ENCODE measurements around the gene CCNJL.
"Not testable (repeated sequence)": the region's sequence is repeated elsewhere in the genome, so short reads cannot be mapped to it uniquely, and the experiment has no call there.

Gene CCNJL

DNA sequence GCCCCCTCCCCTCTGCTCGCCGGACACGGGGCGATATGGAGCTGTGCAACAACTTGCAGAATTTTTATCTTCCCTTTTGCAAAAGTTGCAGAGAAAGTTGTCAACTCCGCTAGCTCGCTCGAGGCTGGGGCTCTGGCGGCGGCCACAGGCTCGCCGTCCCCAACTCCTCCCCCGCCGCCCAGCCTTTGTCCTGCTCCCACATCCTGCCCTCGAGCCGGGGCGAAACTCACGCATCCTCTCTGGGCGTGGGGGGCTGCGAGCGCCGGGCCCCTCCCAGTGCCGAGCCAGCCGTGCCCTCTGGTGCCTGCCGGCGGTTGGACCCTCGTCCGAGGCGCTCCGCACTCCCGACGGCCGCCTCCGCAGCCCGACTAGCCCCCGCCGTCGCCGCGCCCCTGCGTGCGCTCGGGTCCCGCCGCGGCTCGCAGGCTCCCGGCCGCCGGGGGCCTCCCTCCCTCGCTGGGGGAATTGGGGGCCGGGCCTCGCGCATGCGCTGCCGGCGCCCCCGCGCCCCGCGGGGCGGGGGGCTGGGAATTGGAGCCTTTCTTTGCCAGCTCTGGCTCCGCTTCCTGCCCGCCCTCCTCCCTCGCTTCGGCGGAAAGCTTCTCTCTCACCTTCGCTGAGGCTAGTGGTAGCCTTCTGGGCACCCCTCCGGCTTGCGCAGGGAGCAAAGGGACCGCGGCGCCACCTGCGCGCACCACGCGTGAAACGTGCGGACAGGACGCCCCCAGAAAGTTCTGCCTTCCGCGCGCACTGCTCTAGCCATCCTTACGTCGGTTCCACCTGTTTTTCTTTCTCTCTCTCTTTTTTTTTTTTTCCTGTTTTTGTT, at the start of gene CCNJL:
CCNJL (minus strand) TSS at position 431 of the 826 bp plus-strand sequence. CDS start 641 bp downstream, outside the sequence.
- DNase-seq (ENCODE audit: low read depth in 1 of 2, low spot score in 1 of 2), result no peak

GRCh38 chr5:160361624-160362228, 49.4 kb upstream of the CCNJL start:
- no peak for DNase-seq (ENCODE audit: low read depth in 1 of 2, low spot score in 1 of 2)

- no peak for DNase-seq (ENCODE audit: low read depth in 1 of 2, low spot score in 1 of 2)
Observed at GRCh38 chr5:160360310-160360709, 47.9 kb upstream of the CCNJL start.

- DNase-seq (ENCODE audit: low read depth in 1 of 2, low spot score in 1 of 2), result no peak
Observed at GRCh38 chr5:160359816-160360215, 47.5 kb upstream of the CCNJL start.

DNA sequence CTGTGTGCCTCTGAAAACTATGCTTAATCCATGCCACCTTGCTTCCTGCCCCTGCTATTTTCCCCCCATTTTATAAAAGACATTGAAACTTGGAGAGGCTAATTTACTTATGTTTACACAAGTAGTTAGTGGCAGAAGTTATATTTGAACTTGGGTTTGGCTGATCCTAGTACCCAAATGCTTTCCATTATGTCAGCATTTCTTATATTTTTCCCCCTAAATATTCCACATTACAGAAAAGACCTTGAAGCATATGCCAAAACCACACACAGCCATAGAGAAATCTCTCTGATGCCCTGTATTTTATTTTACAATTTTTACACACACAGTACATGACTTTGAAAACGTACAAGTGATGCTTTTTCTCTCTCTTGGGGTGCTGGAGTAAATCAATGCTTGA, 46.9 kb upstream of the CCNJL start:
- no peak for DNase-seq (ENCODE audit: low read depth in 1 of 2, low spot score in 1 of 2)

GRCh38 chr5:160357861-160358411, 45.6 kb upstream of the CCNJL start:
- no peak for DNase-seq (ENCODE audit: low read depth in 1 of 2, low spot score in 1 of 2)

- DNase-seq (ENCODE audit: low read depth in 1 of 2, low spot score in 1 of 2), result no peak
Observed at GRCh38 chr5:160357394-160357793, 45.0 kb upstream of the CCNJL start.

DNA sequence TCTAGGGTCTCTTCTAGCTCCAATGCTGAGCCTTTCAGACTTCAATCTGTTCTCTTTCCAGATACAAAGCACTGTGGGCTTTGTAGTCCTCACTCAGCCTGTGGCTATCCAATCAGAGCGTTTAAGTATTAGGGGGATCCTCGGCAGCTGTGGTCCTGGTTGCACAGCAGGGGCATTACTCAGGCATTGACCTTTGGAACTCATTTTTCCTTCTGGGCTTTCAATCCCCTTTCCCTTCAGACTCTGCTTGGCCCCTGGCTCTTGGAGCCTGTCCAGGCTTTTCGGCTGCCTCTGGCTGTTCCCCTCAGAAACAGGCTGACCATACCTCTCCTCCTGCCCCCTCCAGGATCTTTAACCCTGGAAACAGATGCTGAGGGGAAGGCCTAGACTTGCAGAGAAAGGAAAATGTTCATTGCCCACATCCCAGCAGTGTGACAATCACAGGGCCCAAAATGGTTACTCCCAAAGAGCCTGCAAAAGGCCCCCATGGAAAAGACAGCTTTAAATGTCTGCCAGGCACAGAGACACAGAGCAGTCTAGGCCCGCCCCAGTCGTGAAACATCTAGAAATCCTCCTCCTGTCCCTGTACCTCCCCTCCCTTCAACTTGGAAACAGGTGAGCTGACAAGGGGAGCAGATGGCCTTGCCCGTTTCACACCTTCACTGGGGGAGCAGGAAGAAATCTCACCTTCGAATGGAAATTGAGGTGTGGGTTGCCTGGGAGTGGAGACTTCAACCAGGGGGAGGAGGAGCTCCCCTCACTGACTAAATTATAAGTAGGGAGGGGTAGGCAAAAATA, 44.4 kb upstream of the CCNJL start:
- no peak for DNase-seq (ENCODE audit: low read depth in 1 of 2, low spot score in 1 of 2)

GRCh38 chr5:160354666-160355065, 42.3 kb upstream of the CCNJL start:
- DNase-seq (ENCODE audit: low read depth in 1 of 2, low spot score in 1 of 2), result no peak

GRCh38 chr5:160353379-160353778, 41.0 kb upstream of the CCNJL start:
- DNase-seq (ENCODE audit: low read depth in 1 of 2, low spot score in 1 of 2), result no peak

DNA sequence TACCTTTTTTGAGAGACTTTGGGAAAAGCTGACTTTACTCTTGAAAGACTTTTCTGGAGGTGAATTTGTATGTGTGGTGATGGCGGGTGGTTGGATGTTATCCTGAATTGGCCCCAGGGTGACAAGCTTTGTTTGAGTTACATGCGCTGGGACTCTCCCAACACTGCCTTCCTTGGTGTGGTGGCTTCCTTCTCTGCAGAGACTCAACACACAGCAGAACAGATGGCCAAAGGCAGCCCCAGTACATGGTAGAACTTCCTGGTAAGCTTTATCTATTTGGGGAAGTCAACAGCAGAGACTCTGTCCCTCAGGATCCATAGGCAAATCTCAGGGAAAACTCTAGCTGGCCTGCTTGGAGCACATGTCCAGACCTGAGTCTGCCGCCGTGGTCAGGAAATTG, 39.9 kb upstream of the CCNJL start:
- no peak for DNase-seq (ENCODE audit: low read depth in 1 of 2, low spot score in 1 of 2)

DNA sequence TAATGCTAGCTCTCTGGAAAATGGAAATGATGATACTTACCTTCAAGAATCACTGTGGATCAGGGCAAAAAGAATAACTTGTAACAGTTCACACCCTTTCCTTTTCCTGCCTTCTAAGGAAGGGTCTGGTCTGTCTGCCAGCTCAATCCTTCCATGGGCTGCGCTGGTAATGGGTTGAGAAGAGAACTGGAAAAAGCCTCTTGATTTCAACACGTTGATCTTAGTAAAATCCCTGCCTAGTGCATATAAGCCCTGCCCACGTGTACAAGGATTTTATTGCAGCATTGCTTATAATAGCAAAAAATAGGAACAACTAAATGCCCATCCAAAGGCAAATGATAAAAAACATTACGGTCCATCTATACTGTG, 37.6 kb upstream of the CCNJL start:
- no peak for DNase-seq (ENCODE audit: low read depth in 1 of 2, low spot score in 1 of 2)

DNA sequence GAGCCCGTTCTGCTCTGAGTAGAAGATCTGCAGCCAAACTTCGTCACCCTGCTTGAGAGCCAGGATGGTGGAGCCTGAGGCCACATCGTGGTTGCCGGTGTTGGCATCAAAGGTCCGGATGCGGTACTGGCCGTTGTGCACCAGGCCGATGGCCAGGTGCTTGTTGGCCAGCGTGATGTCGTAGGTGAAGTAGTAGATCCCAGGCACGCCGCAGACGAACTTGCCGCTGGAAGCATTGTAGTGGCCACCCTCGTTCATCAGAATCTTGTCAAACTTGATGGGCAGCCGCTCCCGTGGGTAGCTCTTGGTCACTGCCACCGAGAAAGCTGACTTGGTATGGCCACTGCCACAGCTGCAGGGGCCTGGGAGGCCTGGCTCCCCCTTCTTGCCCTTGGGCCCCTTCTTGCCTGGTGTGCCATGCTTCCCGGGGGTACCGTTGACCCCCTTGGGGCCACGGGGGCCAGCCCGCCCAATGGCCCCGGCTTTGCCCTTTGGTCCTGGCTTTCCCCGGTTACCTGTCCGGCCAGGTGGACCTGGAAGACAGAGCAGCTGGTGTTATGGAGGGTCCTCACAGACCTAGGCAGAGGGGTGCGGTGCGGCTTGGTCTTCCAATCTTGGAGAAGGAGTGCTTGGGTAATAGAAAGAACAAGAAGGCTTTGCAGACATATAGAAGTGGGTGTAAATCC, 37.0 kb upstream of the CCNJL start:
- no peak for DNase-seq (ENCODE audit: low read depth in 1 of 2, low spot score in 1 of 2)

- no peak for DNase-seq (ENCODE audit: low read depth in 1 of 2, low spot score in 1 of 2)
Observed at GRCh38 chr5:160348080-160348479, 35.7 kb upstream of the CCNJL start.

DNA sequence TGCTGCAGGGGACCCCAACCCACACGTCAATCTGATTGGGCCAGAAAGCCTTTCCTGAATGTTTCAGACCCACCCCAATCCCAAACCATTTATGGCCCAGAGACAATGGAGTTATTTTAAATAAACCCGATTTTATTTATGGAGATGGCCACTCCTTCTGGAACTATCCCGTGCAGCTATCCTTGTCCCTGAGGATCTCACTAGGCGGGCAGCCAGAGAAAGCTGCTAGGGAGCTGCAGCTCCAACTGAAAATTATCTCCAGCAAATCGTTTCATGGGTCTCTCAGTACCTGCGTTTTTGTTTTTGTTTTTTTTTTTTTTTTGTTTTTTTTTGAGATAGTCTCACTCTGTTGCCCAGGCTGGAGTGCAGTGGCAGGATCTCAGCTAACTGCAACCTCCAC, 35.1 kb upstream of the CCNJL start:
- DNase-seq (ENCODE audit: low read depth in 1 of 2, low spot score in 1 of 2), result no peak

GRCh38 chr5:160342413-160342941, 30.1 kb upstream of the CCNJL start:
- no peak for DNase-seq (ENCODE audit: low read depth in 1 of 2, low spot score in 1 of 2)

DNA sequence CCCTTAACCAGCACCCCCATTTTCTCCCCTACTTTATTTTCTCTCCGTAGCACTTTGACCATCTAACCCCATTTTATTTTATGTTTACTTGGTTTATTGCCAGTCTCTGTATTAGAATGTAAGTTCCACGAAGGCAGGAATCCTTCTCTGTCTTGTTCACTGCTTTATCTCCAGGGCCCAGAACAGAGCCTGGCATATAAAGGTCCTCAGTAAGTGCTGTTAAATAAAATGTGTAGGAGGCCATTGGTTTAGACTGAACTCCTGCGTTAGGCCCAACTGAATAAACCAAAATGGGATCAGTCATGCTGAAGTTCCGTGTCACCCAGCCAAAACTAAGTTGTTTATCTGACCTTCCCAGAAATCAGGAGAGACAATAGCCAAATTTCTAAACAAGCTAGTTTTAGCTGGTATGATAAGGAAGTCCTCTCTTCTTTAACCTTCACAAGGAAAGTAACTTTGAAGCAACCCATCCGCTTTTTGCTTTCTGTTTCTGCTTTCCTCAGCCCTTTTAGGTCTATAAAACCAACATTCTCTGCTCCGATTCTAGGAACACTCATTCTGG, 29.0 kb upstream of the CCNJL start:
- no peak for DNase-seq (ENCODE audit: low read depth in 1 of 2, low spot score in 1 of 2)

- not testable (repeated sequence) for DNase-seq (ENCODE audit: low read depth in 1 of 2, low spot score in 1 of 2)
Observed at GRCh38 chr5:160340513-160340912, 28.1 kb upstream of the CCNJL start.

GRCh38 chr5:160339406-160340130, 27.2 kb upstream of the CCNJL start:
- no peak for DNase-seq (ENCODE audit: low read depth in 1 of 2, low spot score in 1 of 2)

DNA sequence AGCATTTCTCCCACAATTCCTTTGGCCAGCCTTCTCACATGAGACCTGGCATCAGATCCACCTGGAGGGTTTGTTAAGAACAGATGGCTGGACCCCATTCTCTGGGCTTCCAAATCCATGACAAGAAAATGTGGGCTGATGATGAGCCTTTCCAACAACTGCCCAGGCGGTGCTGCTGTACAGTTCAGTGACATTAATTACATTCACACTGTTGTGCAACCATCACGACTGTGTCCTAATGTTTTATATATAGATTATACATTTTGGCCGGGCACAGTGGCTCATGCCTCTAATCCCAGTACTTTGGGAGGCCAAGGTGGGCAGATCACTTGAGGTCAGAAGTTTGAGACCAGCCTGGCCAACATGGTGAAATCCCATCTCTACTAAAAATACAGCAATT, 22.4 kb upstream of the CCNJL start:
- DNase-seq (ENCODE audit: low read depth in 1 of 2, low spot score in 1 of 2), result not testable (repeated sequence)
